Amniotic epithelial cell (primary cell): ENCODE measurements around the gene MTO1.
"Not testable (repeated sequence)": the region's sequence is repeated elsewhere in the genome, so short reads cannot be mapped to it uniquely, and the experiment has no call there.

Experiments
- DNase-seq: peaks from one replicate; pipeline ENCODE4 v3.0.0-alpha.2; 2010; ENCODE audit warnings: low read depth

MTO1 gene

DNA sequence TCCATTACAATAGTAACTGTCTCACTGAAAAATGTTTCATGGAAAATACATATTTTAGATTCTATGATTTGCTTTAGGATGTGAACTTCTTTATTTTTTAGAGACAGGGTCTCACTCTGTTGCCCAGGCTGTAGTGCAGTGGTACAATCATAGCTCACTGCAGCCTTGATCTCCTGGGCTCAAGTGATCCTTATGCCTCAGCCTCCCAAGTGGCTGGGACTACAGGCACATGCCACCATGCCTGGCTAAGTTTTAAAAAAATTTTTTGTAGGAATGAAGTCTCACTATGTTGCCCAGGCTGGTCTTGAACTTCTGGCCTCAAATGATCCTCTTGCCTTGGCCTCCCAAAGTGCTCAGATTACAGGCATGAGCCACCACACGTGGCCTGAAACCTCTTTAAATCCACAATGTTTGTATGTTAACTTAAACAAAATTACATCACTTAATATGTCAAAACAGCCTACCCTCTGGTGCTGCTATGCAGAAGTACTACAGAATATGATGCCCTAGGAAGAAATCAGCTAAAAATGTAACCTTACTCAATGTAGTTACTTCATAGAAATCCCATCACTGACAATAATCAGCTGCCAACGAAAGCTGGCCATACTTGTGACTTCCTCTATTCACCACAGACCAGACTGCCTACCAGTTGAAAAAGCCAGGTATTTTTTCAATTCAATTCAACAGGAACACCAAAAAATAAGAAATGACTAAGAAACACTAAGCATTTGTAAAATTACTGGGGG is 41.7 kb downstream of the MTO1 start:
- DNase-seq = no peak

DNA sequence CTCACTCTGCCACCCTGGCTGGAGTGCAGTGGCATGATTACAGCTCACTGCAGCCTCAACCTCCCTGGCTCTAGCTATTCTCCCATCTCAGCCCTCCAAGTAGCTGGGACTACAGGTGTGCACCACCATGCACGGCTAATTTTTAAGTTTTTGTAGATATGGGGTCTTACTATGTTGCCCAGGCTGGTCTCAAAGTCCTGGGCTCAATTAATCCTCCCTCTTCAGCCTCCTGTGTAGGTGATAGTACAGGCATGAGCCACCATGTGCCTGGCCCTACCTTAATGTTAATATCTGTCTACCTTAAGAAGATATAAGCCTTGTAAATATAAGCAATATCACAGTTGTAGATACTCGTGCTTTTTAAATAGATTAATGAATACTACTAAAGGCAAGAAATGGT is 42.6 kb downstream of the MTO1 start:
- no peak for DNase-seq

DNA sequence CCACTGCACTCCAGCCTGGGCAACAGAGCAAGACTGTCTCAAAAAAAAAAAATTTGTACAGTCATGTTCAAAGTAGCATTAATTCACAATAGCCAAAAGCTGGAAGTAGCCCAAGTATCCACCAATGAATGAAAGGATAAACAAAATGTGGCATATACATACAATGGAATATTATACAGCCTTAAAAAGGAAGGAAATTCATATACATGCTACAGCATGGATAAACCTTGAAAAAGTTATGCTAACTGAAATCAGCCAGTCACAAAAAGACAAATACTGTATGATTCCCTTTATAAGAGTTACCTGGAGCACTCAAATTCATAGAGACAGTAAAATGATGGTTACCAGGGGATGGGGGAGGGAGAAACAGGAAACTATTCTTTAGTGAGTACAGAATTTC is 43.6 kb downstream of the MTO1 start:
- DNase-seq = no peak

DNA sequence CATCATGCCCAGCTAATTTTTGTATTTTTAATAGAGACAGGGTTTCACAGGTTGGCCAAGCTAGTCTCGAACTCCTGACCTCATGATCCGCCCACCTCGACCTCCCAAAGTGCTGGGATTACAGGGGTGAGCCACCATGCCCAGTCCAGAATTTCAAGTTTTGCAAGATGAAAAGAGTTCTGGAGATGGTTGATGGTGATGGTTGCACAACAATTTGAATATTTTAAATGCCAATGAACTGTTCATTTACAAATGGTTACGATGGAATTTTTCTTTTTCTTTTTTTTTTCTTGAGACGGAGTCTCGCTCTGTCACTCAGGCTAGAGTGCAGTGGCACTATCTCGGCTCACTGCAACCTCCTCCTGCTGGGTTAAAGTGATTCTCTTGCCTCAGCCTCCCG is 44.2 kb downstream of the MTO1 start:
- DNase-seq = not testable (repeated sequence)

DNA sequence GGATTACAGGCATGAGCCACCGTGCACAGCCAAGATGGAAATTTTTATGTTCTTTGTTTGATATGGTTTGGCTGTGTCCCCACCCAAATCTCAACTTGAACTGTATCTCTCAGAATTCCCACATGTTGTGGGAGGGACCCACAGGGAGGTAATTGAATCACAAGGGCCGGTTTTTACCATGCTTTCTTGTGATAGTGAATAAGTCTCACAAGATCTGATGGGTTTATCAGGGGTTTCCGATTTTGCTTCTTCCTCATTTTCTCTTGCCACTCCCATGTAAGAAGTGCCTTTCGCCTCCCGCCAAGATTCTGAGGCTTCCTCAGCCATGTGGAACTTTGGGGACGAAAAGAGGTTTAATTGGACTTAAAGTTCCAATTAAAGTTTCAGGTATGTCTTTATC is 44.7 kb downstream of the MTO1 start:
- no peak for DNase-seq

DNA sequence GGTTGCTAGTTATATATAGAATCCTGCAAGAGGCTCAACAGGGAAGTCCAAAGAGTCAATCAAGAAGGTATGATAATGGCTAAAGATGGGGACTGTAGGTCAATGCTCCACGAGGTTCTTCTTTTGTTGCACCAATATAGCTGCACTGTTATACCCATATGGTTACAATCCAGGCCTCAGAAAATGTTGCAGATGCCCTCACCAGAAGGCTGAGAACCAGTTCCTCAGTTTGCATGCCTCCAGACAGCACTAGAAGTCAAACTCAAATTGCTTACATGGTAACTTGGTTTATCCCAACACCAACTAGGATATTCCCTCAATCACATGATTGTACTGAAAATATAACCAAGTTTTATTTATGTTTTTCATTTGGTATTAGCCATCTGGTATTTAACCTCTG is 47.2 kb downstream of the MTO1 start:
- no peak for DNase-seq

DNA sequence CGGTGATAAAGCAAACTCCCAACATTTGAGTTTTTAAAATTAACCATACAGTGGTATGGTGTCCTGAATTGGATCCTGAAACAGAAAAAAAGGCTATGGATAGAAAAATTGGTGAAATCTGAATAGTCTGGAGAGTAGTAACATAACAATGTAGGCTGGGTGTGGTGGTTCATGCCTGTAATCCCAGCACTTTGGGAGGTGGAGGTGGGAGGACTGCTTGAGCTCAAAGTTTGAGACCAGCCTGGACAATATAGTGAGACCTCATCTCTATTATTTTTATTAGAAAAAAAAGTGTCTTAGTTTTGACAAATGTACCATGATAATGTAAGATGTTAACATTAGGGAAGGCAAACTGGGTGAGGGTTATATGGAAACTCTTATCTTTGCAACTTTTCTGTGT is 48.3 kb downstream of the MTO1 start:
- no peak for DNase-seq

DNA sequence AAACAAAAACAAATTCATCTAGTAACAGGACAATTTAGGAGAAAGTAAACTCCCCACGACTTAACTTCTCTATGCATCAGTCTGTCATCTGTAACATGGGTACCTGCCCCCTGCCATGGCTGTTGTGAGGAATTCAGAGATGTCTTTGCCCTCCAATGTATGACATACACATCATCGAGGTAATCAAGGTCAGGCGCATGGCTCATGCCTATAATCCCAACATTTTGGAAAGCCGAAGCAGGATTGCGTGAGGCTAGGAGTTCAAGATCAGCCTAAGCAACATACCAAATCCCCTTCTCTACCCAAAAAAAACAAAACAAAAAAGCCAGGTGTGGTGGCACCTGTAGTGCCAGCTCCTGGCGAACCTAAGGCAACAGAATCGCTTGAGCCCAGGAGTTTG is 50.3 kb downstream of the MTO1 start:
- DNase-seq = no peak

DNA sequence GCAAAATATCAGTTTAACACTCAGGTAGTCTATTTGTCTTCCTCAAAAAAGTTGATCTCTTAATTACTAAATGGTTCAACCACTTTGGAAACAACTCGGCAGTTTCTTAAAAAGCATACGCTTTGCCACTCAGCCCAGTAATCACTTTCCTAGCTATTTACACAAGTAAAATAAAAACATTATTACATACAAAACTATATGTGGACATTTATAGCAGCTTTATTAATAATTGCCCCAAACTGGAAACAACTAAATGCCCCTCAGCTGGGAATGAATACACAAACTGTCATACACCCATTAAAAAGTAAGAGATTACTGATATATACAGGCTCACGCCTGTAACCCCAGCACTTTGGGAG is 51.9 kb downstream of the MTO1 start:
- DNase-seq = no peak

DNA sequence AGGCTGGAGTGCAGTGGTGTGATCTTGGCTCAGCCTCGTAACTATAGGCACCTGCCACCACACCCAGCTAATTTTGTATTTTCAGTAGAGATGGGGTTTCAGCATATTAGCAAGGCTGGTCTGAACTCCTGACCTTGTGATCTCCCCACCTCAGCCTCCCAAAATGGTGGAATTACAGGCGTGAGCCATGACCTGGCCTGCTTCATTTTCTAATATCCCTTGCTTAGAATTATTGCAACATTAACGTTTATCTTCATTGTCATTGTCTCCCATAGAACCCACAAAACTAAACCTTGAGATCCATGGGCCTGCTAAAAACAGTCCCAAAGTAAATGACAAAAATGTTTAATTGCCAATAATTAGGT is 53.2 kb downstream of the MTO1 start:
- no peak for DNase-seq

DNA sequence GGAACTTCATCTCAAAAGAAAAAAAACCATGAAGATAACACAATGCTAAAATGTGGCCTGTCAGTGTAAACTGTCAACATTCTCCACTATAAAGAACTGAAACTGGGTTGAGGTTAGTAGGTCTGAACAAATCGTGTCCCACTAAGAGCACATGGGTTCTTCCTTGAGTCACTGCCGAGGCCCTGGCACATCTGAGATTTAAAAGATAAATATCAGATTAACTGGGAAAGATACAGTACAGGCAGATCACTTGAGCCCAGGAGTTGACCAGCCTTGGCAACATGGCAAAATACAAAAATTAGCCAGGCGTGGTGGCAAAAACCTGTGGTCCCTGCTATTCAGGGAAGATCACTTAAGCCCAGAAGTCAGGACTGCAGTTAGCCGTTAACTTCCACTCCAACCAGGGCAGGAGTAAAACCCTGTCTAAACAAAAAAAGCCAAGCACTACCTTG is 53.7 kb downstream of the MTO1 start:
- no peak for DNase-seq

DNA sequence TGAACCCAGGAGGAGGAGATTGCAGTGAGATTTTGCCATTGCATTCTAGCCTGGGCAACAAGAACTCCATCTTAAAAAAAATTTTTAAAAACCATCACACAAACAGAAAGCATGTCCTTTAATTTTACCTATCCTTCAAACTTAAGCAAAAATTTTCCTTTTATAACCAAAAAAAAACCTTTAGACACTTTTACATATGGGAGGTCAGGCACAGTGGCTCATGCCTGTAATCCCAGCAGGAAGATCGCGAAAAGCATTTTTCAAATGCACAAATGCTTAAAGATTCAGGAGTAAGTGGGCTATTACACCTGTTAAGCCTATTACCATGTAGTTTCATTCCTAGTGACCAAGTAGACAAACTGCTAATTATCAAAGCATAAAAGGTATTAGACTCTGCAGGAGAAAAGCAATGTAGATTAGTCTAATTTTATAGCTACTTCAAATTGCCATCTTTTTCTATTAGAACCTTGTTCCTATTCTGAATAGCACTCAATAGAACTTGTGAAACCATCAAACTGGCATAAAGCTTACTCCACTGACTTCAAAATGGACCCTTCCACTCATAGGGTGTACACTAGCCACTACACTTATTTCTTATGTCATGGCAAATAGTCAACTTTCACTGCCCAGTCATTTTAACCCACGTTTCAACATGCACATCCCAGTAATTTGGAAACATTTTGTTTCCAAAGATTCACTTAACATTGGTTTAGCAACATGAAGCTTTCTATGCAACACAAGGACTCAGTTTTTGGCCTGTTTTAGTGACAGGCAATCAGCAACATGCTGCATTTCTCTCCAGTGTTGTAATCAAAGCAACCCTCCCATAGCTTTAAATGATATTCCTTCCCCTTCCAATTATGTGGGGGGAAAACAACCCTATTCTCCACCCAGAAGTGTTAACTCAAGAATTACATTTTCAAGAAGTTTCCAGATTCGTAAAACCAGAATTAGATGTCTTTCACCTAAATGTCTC is 55.3 kb downstream of the MTO1 start:
- no peak for DNase-seq

DNA sequence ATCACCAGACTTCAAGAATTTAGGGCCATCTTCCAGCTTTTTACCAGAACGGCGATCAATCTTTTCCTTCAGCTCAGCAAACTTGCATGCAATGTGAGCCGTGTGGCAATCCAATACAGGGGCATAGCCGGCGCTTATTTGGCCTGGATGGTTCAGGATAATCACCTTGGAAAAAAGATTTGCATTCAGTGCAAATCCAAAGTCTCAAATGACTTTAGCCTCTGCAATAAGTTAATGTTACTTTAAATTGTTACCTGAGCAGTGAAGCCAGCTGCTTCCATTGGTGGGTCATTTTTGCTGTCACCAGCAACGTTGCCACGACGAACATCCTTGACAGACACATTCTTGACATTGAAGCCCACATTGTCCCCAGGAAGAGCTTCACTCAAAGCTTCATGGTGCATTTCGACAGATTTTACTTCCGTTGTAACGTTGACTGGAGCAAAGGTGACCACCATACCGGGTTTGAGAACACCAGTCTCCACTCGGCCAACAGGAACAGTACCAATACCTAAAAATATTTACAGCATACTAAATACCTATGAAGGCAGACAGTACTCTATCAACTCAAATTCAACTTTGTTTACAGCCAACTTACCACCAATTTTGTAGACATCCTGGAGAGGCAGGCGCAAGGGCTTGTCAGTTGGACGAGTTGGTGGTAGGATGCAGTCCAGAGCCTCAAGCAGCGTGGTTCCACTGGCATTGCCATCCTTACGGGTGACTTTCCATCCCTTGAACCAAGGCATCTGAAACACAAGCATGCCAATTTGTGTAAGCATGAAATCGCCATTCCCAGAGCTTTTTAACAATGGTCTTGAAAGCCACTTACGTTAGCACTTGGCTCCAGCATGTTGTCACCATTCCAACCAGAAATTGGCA is 56.8 kb downstream of the MTO1 start:
- not testable (repeated sequence) for DNase-seq

DNA sequence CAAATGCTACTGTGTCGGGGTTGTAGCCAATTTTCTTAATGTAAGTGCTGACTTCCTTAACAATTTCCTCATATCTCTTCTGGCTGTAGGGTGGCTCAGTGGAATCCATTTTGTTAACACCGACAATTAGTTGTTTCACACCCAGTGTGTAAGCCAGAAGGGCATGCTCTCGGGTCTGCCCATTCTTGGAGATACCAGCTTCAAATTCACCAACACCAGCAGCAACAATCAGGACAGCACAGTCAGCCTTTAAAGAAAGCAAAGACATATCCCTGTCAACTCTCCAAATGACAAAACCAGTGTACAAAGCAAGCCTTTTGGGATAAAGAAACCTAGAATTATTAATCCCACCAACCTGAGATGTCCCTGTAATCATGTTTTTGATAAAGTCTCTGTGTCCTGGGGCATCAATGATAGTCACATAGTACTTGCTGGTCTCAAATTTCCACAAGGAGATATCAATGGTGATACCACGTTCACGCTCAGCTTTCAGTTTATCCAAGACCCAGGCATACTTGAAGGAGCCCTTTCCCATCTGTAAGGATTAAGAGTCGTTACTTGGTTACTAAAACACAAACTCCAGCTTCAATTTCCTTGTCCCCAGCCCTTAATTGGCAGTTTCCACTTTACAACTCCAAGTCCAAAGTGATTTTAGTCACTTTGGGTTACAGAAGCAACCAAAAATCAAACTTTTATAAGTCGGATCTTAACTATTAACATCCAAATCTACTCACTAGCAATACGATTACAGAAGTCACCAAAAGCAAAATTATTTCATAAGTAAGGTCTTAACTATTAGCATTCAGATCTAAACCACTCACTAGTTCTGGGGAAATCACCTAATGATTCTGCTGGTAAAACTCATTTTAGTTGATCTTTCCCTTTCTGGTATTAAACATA is 57.7 kb downstream of the MTO1 start:
- DNase-seq = not testable (repeated sequence)

DNA sequence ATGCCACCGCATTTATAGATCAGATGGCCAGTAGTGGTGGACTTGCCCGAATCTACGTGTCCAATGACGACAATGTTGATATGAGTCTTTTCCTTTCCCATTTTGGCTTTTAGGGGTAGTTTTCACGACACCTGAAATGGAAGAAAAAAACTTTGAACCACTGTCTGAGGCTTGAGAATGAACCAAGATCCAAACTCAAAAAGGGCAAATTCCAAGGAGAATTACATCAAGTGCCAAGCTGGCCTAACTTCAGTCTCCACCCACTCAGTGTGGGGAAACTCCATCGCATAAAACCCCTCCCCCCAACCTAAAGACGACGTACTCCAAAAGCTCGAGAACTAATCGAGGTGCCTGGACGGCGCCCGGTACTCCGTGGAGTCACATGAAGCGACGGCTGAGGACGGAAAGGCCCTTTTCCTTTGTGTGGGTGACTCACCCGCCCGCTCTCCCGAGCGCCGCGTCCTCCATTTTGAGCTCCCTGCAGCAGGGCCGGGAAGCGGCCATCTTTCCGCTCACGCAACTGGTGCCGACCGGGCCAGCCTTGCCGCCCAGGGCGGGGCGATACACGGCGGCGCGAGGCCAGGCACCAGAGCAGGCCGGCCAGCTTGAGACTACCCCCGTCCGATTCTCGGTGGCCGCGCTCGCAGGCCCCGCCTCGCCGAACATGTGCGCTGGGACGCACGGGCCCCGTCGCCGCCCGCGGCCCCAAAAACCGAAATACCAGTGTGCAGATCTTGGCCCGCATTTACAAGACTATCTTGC is 58.6 kb downstream of the MTO1 start:
- peak; percentile 74 for DNase-seq

DNA sequence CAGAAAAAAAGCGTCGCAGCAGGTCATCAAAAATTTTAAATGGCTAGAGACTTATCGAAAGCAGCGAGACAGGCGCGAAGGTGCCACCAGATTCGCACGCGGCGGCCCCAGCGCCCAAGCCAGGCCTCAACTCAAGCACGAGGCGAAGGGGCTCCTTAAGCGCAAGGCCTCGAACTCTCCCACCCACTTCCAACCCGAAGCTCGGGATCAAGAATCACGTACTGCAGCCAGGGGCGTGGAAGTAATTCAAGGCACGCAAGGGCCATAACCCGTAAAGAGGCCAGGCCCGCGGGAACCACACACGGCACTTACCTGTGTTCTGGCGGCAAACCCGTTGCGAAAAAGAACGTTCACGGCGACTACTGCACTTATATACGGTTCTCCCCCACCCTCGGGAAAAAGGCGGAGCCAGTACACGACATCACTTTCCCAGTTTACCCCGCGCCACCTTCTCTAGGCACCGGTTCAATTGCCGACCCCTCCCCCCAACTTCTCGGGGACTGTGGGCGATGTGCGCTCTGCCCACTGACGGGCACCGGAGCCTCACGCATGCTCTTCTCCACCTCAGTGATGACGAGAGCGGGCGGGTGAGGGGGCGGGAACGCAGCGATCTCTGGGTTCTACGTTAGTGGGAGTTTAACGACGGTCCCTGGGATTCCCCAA is 59.3 kb downstream of the MTO1 start, which contains the start of gene EEF1A1:
TSS of gene EEF1A1 (minus strand) at position 345 of the 663 bp plus-strand sequence. CDS start 1,006 bp downstream, outside the sequence.
- DNase-seq = peak; percentile 100

DNA sequence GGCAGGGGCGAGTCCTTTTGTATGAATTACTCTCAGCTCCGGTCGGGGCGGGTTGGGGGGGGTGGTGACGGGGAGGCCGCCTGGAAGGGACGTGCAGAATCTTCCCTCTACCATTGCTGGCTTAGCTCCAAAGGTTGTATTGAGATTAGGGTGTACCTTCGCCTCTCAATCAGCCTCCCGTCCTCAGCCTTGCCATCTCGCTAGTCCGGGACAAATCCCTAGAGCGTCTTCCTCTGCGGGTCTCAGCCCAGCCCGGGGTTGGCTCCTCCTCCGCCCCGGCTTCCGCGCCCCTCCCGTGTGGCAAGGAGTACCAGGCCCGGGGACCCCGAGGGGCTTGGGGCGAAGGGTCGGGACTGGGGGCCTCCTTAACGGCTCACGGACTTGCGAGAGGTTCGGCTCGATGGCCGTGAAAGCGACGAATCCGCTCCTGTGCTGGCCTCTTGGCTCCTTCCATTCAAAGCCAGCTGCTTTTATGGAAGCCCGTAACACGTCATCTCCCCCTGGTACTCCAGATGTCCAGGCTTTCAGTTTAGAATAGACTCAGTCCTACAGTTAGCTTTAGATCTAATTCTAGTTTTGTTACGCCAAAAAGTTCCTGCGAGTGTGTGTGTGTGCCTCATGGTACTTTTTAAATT is 59.9 kb downstream of the MTO1 start:
- DNase-seq = peak; percentile 82

DNA sequence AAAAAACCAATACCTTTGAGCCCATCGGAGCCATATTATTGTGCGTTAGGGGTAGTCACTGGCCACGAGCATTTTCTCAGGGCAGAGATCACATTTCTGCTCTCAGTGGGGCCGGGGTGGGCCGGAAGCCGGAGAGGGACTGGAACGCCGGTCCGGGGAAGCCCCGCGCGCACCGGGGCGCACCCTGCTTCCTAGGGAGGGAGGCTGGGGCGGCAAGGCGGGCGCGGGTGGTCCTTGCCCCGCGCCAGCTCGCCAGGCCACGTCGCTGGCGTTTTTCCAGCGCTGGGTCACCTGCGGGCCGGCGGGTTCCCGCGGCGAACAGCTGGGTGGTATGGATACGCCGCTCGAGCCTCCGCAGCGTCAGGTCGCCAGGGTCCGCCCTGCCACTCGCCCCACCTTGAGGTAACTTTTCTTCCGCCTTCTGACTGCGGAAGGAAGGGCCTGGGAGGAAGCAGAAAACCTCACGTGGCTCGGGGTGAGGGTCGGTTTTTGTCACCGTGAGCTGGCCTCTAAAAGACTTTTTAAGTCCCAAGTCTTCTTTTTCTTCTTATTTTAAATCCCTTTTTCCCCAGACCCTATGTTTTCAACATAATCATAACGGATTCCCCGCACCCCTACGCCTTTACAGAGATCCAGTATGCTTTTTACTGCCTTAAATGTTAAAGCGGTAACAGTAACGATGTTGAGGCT is 62.0 kb downstream of the MTO1 start:
- peak; percentile 39 for DNase-seq
